HG03575 (cell line): ENCODE data around the gene TBPL1.

Source experiments
- ATAC-seq: cut with Tn5 transposase; IDR thresholded peaks from one replicate; pipeline ENCODE4 v1.9.1; 2021; ENCODE audit not compliant: unreplicated experiment, insufficient number of reproducible peaks, low FRiP score; ENCODE audit errors: extremely low read depth

The TBPL1 gene

GRCh38 chr6:134028438-134028837 lies 75.4 kb downstream of the TBPL1 start:
- ATAC-seq = no peak

- no peak for ATAC-seq
Measured at GRCh38 chr6:134029495-134030455, 76.8 kb downstream of the TBPL1 start.

- no peak for ATAC-seq
Measured at GRCh38 chr6:134031696-134032255, 78.8 kb downstream of the TBPL1 start.

GRCh38 chr6:134034478-134034877 lies 81.5 kb downstream of the TBPL1 start:
- no peak for ATAC-seq

- ATAC-seq = no peak
Measured at GRCh38 chr6:134034961-134035822, 82.2 kb downstream of the TBPL1 start.

GRCh38 chr6:134035823-134036296 lies 82.8 kb downstream of the TBPL1 start:
- no peak for ATAC-seq

GRCh38 chr6:134039116-134039515 lies 86.1 kb downstream of the TBPL1 start:
- no peak for ATAC-seq
